Activated CD8-positive, alpha-beta memory T cell treated with anti-CD3 and anti-CD28 coated beads for 48 hours (primary cell): ENCODE data around the gene UGT8.
"Not testable (repeated sequence)": the region's sequence is repeated elsewhere in the genome, so short reads cannot be mapped to it uniquely, and the experiment has no call there.

ENCODE experiments used
- DNase-seq, 3 experiments: peaks; one replicate each; pipeline ENCODE4 v3.0.0-alpha.2; 2020; ENCODE audit warnings: low read depth in 2 of 3, low spot score in 2 of 3

UGT8 gene

GRCh38 chr4:114606245-114606644 lies 7.6 kb downstream of the UGT8 start:
- DNase-seq = no peak

- no peak for DNase-seq
Measured at GRCh38 chr4:114607056-114607455, 8.4 kb downstream of the UGT8 start.

- no peak for DNase-seq
Measured at GRCh38 chr4:114613560-114613959, 15.0 kb downstream of the UGT8 start.

GRCh38 chr4:114615435-114615834 lies 16.8 kb downstream of the UGT8 start:
- no peak for DNase-seq

GRCh38 chr4:114616036-114616435 lies 17.4 kb downstream of the UGT8 start:
- not testable (repeated sequence) for DNase-seq

GRCh38 chr4:114626196-114626595 lies 27.6 kb downstream of the UGT8 start:
- DNase-seq = no peak

GRCh38 chr4:114636192-114636935 lies 37.8 kb downstream of the UGT8 start:
- no peak for DNase-seq

GRCh38 chr4:114642173-114642780 lies 43.7 kb downstream of the UGT8 start:
- no peak for DNase-seq

GRCh38 chr4:114649908-114650307 lies 51.3 kb downstream of the UGT8 start:
- no peak for DNase-seq

GRCh38 chr4:114653675-114654074 lies 55.1 kb downstream of the UGT8 start:
- no peak for DNase-seq

- DNase-seq = no peak
Measured at GRCh38 chr4:114654592-114654991, 56.0 kb downstream of the UGT8 start.

GRCh38 chr4:114658179-114658578 lies 59.6 kb downstream of the UGT8 start:
- no peak for DNase-seq

GRCh38 chr4:114658776-114659175 lies 60.2 kb downstream of the UGT8 start:
- DNase-seq = no peak

GRCh38 chr4:114659386-114660008 lies 60.9 kb downstream of the UGT8 start:
- peak in 1 of 3 experiments; percentile 0 for DNase-seq

GRCh38 chr4:114663083-114663482 lies 64.5 kb downstream of the UGT8 start:
- DNase-seq = no peak

- no peak for DNase-seq
Measured at GRCh38 chr4:114668577-114668976, 70.0 kb downstream of the UGT8 start.

GRCh38 chr4:114670733-114671132 lies 72.1 kb downstream of the UGT8 start:
- DNase-seq = not testable (repeated sequence)

- no peak for DNase-seq
Measured at GRCh38 chr4:114673306-114673705, 74.7 kb downstream of the UGT8 start.

- no peak for DNase-seq
Measured at GRCh38 chr4:114674080-114674479, 75.5 kb downstream of the UGT8 start.

- no peak for DNase-seq
Measured at GRCh38 chr4:114677346-114677979, 78.9 kb downstream of the UGT8 start.

- no peak for DNase-seq
Measured at GRCh38 chr4:114684462-114684861, 85.9 kb downstream of the UGT8 start.

- no peak for DNase-seq
Measured at GRCh38 chr4:114688059-114688458, 89.5 kb downstream of the UGT8 start.
